Tibial artery (tissue), 4 donors: ENCODE data around the gene REG3A.

Experiments
- DNase-seq, 2 donors: peaks; one replicate each; pipeline ENCODE4 v3.0.0-alpha.2; 2019
- H3K27ac ChIP-seq, 2 donors: fragments of 200-600 bp; sonication (generic) in 1 of 2; 1 replicate in 1 of 2; 2 replicates in 1 of 2; pipeline ENCODE4 v1.5.1; 2018 to 2019; ENCODE audit warnings: mild to moderate bottlenecking in 1 of 2
- H3K27me3 ChIP-seq, 2 donors: fragments of 200-600 bp; sonication (generic) in 1 of 2; one replicate each; pipeline versions ENCODE4 v1.5.1 to v1.6.0; 2016 to 2019
- H3K36me3 ChIP-seq, 3 donors: fragments of 200-600 bp; sonication (generic) in 2 of 3; one replicate each; pipeline ENCODE4 v1.5.1; 2016 to 2019; ENCODE audit warnings: mild to moderate bottlenecking in 2 of 3
- H3K4me1 ChIP-seq, 4 donors: fragments of 200-600 bp; sonication (generic) in 2 of 4; 1 replicate in 3 of 4; 2 replicates in 1 of 4; pipeline ENCODE4 v1.5.1; 2016 to 2019
- H3K4me3 ChIP-seq, 2 donors: fragments of 200-600 bp; sonication (generic) in 1 of 2; 1 replicate in 1 of 2; 2 replicates in 1 of 2; pipeline ENCODE4 v1.5.1; 2018 to 2019; ENCODE audit warnings: mild to moderate bottlenecking in 2 of 2
- H3K9me3 ChIP-seq, 3 donors: fragments of 200-600 bp; sonication (generic) in 1 of 3; one replicate each; pipeline ENCODE4 v1.5.1; 2016 to 2019
- CTCF ChIP-seq, 2 experiments: fragments of 200-600 bp in 1 of 2; fragments of 450-650 bp in 1 of 2; IDR thresholded peaks; one replicate each; pipeline ENCODE4 v1.5.1; 2017 to 2019; ENCODE audit warnings: antibody characterized with exemption in 2 of 2, mild to moderate bottlenecking in 1 of 2, moderate library complexity in 1 of 2
- intact Hi-C: fragments of 100-400 bp; cut with DNase I; formaldehyde crosslinking; loops from one replicate; pipeline ENCODE4 v1.15.0; 2023; ENCODE audit warnings: low total_unique reads

Gene REG3A

DNA sequence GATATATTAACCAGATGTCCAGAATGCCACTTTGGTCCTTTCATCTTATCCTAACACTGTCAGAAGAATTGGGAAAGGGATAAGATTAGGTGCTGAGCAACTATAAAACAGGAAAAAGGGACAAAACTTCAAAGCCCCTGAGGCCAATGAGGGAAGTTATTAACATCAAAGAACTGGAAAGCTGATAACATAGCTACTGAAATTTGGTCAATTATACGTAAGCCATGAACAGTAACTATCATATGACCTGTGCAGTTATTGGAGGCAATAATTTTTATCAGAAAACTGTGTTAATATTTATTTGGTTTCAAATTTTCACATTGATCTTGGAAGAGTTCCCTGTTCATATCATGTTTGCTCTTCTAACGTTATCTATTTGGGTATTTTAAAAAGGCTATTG lies 2.6 kb upstream of the REG3A start:
- Histone ChIP-seq H3K36me3 (no peaks in the 10 kb centered on the region), H3K4me3 (no peak overlapping the region), H3K4me1 (no peaks in the 10 kb centered on the region), H3K9me3 (no peaks in the 10 kb centered on the region), H3K27me3 (no peaks in the 10 kb centered on the region), H3K27ac (no peak overlapping the region)
- no peak for DNase-seq
- no peak for TF ChIP-seq CTCF (IDR thresholded peaks at IDR 0.05)
- intact Hi-C loops: no loop called here

- no peaks in the 10 kb centered on the region for H3K36me3 ChIP-seq
- H3K9me3 ChIP-seq: no peaks in the 10 kb centered on the region
- TF ChIP-seq CTCF (IDR thresholded peaks at IDR 0.05): no peak
- no peaks in the 10 kb centered on the region for H3K27me3 ChIP-seq
- no peak overlapping the region for H3K4me3 ChIP-seq
- no peak overlapping the region for H3K27ac ChIP-seq
- H3K4me1 ChIP-seq: no peaks in the 10 kb centered on the region
- no peak for DNase-seq
- intact Hi-C loops: no loop called here
Measured at GRCh38 chr2:79159030-79159429, 523 bp downstream of the REG3A start.

GRCh38 chr2:79155826-79156476 lies 3.6 kb downstream of the REG3A start:
- TF ChIP-seq CTCF (IDR thresholded peaks at IDR 0.05): no peak
- Histone ChIP-seq H3K4me3 (no peak overlapping the region), H3K36me3 (no peaks in the 10 kb centered on the region), H3K9me3 (no peaks in the 10 kb centered on the region), H3K4me1 (no peaks in the 10 kb centered on the region), H3K27me3 (no peaks in the 10 kb centered on the region), H3K27ac (no peak overlapping the region)
- intact Hi-C loops: no loop called here
- no peak for DNase-seq

DNA sequence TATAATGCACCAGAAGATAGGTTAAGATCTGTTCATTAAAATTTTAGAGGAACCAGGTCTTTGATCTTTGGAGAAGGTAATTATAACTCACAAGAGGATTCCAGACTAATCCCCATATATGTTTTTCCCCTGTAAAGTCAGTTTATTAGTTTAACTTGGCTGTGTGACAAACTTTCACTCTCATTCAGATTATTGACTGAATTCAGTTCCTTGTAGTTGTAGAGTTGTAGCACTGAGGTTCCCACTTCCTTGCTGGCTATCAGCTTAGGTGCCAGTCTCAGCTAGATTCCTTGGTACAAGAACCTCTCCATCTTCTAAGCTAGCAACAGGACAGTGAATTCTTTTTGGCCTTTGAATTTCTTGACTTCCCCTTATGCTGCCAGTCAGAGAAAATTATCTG lies 20.1 kb downstream of the REG3A start:
- no peaks in the 10 kb centered on the region for H3K36me3 ChIP-seq
- intact Hi-C loops: no loop called here

DNA sequence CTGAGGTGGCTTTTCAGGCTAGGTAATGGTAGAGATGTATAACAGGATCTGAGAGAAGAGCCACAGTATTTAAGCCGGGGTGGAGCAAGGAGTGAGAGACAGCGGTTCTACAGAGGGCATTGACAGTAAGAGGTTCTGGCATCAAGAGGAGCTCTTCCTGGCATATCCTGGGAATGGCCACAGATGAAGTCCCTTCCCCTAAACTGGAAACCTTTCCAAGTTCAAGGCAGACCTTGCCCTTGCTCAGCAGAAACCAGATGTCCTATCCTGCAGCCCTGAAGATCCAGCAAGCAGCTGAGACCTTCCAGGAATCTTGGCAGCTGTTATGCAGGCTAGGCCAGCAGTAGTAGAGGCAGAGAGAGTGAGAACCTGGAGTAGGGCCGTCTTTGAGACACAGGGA lies 21.2 kb downstream of the REG3A start:
- Histone ChIP-seq H3K4me3 (no peak overlapping the region), H3K27me3 (no peaks in the 10 kb centered on the region), H3K36me3 (no peaks in the 10 kb centered on the region), H3K4me1 (no peaks in the 10 kb centered on the region), H3K9me3 (no peaks in the 10 kb centered on the region), H3K27ac (no peak overlapping the region)
- DNase-seq: no peak
- no peak for TF ChIP-seq CTCF (IDR thresholded peaks at IDR 0.05)
- intact Hi-C loops: no loop called here

More for the DNA sequence above, 20.1 kb downstream of the REG3A start:
- no peak overlapping the region for H3K4me3 ChIP-seq
- H3K9me3 ChIP-seq: no peaks in the 10 kb centered on the region
- no peak overlapping the region for H3K27ac ChIP-seq
- no peaks in the 10 kb centered on the region for H3K4me1 ChIP-seq
- no peak for DNase-seq
- no peaks in the 10 kb centered on the region for H3K27me3 ChIP-seq
- no peak for TF ChIP-seq CTCF (IDR thresholded peaks at IDR 0.05)

GRCh38 chr2:79131687-79132086 lies 27.9 kb downstream of the REG3A start:
- TF ChIP-seq CTCF (IDR thresholded peaks at IDR 0.05): no peak
- no peak for DNase-seq
- no peak overlapping the region for H3K4me3 ChIP-seq
- H3K27ac ChIP-seq: no peak overlapping the region
- intact Hi-C loops: no loop called here
- no peaks in the 10 kb centered on the region for H3K4me1 ChIP-seq
- no peaks in the 10 kb centered on the region for H3K27me3 ChIP-seq
- no peaks in the 10 kb centered on the region for H3K36me3 ChIP-seq
- no peaks in the 10 kb centered on the region for H3K9me3 ChIP-seq
